HG03575 (cell line): Measurements from ENCODE around the gene IL22RA2.

Experiments used
- ATAC-seq: cut with Tn5 transposase; IDR thresholded peaks from one replicate; pipeline ENCODE4 v1.9.1; 2021; ENCODE audit not compliant: unreplicated experiment, insufficient number of reproducible peaks, low FRiP score; ENCODE audit errors: extremely low read depth

The IL22RA2 gene

GRCh38 chr6:137106183-137106582, 67.3 kb downstream of the IL22RA2 start:
- no peak for ATAC-seq

GRCh38 chr6:137105375-137105774, 68.1 kb downstream of the IL22RA2 start:
- no peak for ATAC-seq

- no peak for ATAC-seq
These were observed 68.5 kb downstream of the IL22RA2 start for GRCh38 chr6:137104926-137105325.

DNA sequence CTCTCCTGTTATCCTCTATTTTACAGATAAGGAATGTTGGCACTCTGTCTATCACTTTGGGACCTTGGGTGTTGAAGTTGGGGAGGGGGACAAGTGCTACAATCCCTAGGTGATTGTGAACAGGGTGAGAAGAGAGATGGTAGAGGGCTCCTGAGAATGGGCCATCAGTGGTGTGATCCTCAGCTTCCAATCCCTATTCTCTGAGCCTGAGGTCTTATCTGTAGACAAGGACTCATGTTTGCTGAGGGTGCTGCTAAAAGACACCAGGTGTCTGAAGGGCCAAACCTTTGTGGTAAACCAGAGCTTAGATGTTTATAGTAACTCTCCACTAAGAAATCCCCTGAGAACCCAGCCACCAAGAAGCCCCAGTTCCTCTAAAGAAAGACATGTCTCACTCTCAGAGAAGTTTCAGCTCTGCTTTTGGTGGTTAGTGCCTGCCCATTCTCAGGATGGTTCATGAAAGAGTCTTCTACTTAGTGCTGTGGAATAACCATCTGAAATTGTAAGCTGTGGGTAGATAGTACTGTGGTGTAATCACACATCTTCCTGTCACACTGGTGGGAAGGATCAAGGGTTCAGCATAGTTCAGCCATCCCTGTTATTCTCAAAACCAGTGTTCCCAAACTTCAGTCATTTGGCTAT, 70.5 kb downstream of the IL22RA2 start:
- peak; percentile 67 for ATAC-seq

- ATAC-seq: no peak
These were observed 71.2 kb downstream of the IL22RA2 start for GRCh38 chr6:137102050-137102848.

- no peak for ATAC-seq
These were observed 73.6 kb downstream of the IL22RA2 start for GRCh38 chr6:137099689-137100403.

GRCh38 chr6:137097526-137097925, 75.9 kb downstream of the IL22RA2 start:
- no peak for ATAC-seq

DNA sequence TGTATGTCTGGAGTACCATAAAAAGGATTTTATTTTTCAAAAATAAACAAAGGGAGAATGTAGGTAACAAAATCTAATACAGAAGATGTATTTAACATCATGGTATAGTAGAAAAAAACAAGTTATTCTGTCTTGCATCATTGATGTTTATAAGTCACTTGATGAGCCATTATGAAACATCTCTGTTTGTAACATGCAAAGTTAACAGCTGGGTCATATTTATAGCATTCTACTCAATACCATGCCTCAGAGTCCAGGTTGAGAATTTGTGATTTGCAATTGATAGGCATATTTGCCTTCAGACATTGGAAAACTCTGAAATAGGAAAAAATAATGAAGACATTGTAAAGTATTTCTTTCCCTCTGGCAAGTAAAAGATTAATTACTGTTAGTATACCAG, 76.4 kb downstream of the IL22RA2 start:
- no peak for ATAC-seq

- ATAC-seq: no peak
These were observed 77.7 kb downstream of the IL22RA2 start for GRCh38 chr6:137095651-137096238.

DNA sequence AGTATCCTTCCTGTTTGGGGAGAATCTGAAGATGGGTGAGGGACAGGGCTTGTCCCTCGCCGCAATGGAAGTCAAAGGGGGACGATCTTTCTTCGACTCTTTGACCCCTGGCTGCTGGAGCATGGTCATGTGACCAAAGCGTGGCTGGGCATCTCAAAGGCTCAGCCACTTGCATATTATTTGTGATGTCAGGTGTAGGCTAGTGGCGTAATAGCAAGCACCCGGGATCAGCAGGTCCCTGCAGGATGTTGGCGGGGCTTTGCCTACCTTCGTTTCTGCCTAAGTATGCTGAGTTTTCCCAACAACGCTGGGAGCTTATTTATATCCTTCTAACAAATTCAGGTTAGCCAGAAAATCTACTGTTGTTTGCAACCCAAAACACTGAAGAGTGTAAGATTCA, 78.4 kb downstream of the IL22RA2 start:
- no peak for ATAC-seq

- no peak for ATAC-seq
These were observed 78.9 kb downstream of the IL22RA2 start for GRCh38 chr6:137094411-137095008.
